ENCODE data around the gene LDLRAD2.

- no peak for TF ChIP-seq CTCF (IDR thresholded peaks at IDR 0.05; ENCODE audit: low read depth, low read length, missing input control)
- TF ChIP-seq REST (IDR thresholded peaks at IDR 0.05), result no peak
- no peak for TF ChIP-seq FOXA2 (IDR thresholded peaks at IDR 0.05)
- TF ChIP-seq MAX (IDR thresholded peaks at IDR 0.05), result no peak
- no peak for TF ChIP-seq EGR1 (IDR thresholded peaks at IDR 0.05; ENCODE audit: low read depth in 2 of 2)
- no peak for TF ChIP-seq ZBTB33 (IDR thresholded peaks at IDR 0.05)
- TF ChIP-seq RAD21 (IDR thresholded peaks at IDR 0.05), result no peak
- no peak for TF ChIP-seq RXRA (IDR thresholded peaks at IDR 0.05)
- TF ChIP-seq YY1 (IDR thresholded peaks at IDR 0.05), result no peak
- no peak for TF ChIP-seq SP1 (IDR thresholded peaks at IDR 0.05)
- TF ChIP-seq GABPA (IDR thresholded peaks at IDR 0.05 in 1 of 2, conservative IDR thresholded peaks at IDR 0.05 in 1 of 2), result no peak
- TF ChIP-seq JUND (IDR thresholded peaks at IDR 0.05), result no peak
Measured at GRCh38 chr1:21786640-21787039, 25.4 kb upstream of the LDLRAD2 start.
